HG03558 (cell line): ENCODE data around the gene PGLYRP4.

Experiments used
- ATAC-seq: cut with Tn5 transposase; IDR thresholded peaks from one replicate; pipeline ENCODE4 v1.9.1; 2021; ENCODE audit warnings: moderate number of reproducible peaks; ENCODE audit not compliant: unreplicated experiment; ENCODE audit errors: extremely low read depth

PGLYRP4 gene

GRCh38 chr1:153380711-153381110 lies 32.1 kb upstream of the PGLYRP4 start:
- no peak for ATAC-seq

- ATAC-seq = no peak
Observed at GRCh38 chr1:153379591-153379990, 30.9 kb upstream of the PGLYRP4 start.

GRCh38 chr1:153375511-153375910 lies 26.9 kb upstream of the PGLYRP4 start, which contains the start of gene S100A12:
Gene S100A12, minus strand, starts transcription at chr1:153375621. Its CDS starts 1,029 bp downstream, at chr1:153374592.
- no peak for ATAC-seq

- ATAC-seq = no peak
Observed at GRCh38 chr1:153374071-153374470, 25.4 kb upstream of the PGLYRP4 start.

- ATAC-seq = no peak
Observed at GRCh38 chr1:153372571-153372970, 23.9 kb upstream of the PGLYRP4 start.

GRCh38 chr1:153371231-153371630 lies 22.6 kb upstream of the PGLYRP4 start:
- no peak for ATAC-seq

- ATAC-seq = no peak
Observed at GRCh38 chr1:153370146-153370545, 21.5 kb upstream of the PGLYRP4 start.

GRCh38 chr1:153368495-153368894 lies 19.9 kb upstream of the PGLYRP4 start:
- ATAC-seq = no peak

GRCh38 chr1:153367090-153367489 lies 18.4 kb upstream of the PGLYRP4 start:
- no peak for ATAC-seq

- no peak for ATAC-seq
Observed at GRCh38 chr1:153366261-153366660, 17.6 kb upstream of the PGLYRP4 start.

- ATAC-seq = no peak
Observed at GRCh38 chr1:153365696-153366095, 17.1 kb upstream of the PGLYRP4 start.

GRCh38 chr1:153364766-153365666 lies 16.4 kb upstream of the PGLYRP4 start:
- ATAC-seq = no peak

- ATAC-seq = no peak
Observed at GRCh38 chr1:153364156-153364555, 15.5 kb upstream of the PGLYRP4 start.

- ATAC-seq = no peak
Observed at GRCh38 chr1:153363641-153364040, 15.0 kb upstream of the PGLYRP4 start.

GRCh38 chr1:153362187-153362775 lies 13.6 kb upstream of the PGLYRP4 start:
- no peak for ATAC-seq

GRCh38 chr1:153361480-153362109 lies 13.0 kb upstream of the PGLYRP4 start:
- no peak for ATAC-seq

- no peak for ATAC-seq
Observed at GRCh38 chr1:153360592-153361479, 12.2 kb upstream of the PGLYRP4 start.

GRCh38 chr1:153360190-153360589 lies 11.5 kb upstream of the PGLYRP4 start:
- ATAC-seq = no peak

GRCh38 chr1:153359241-153359640 lies 10.6 kb upstream of the PGLYRP4 start:
- ATAC-seq = no peak

- no peak for ATAC-seq
Observed at GRCh38 chr1:153358691-153358975, 10.0 kb upstream of the PGLYRP4 start.
